ENCODE results near the gene PIGS.

PIGS gene

GRCh38 chr17:28518132-28518531 is 53.2 kb downstream of the PIGS start:
- no peak for DNase-seq (ENCODE audit: low read depth)
- H3K4me3 ChIP-seq (ENCODE audit: low read depth, low read length) = no peak overlapping the region
- TF ChIP-seq CTCF (IDR thresholded peaks at IDR 0.05; ENCODE audit: control insufficient read depth, extremely low read depth, insufficient read depth) = no peak

- DNase-seq (ENCODE audit: low read depth) = no peak
- no peak overlapping the region for H3K4me3 ChIP-seq (ENCODE audit: low read depth, low read length)
- TF ChIP-seq CTCF (IDR thresholded peaks at IDR 0.05; ENCODE audit: control insufficient read depth, extremely low read depth, insufficient read depth) = no peak
These were observed 55.8 kb downstream of the PIGS start for GRCh38 chr17:28515518-28515917.

- no peak for TF ChIP-seq CTCF (IDR thresholded peaks at IDR 0.05; ENCODE audit: control insufficient read depth, extremely low read depth, insufficient read depth)
- H3K4me3 ChIP-seq (ENCODE audit: low read depth, low read length) = no peak overlapping the region
- no peak for DNase-seq (ENCODE audit: low read depth)
These were observed 56.7 kb downstream of the PIGS start for GRCh38 chr17:28514561-28515002.

- no peak overlapping the region for H3K4me3 ChIP-seq (ENCODE audit: low read depth, low read length)
- no peak for TF ChIP-seq CTCF (IDR thresholded peaks at IDR 0.05; ENCODE audit: control insufficient read depth, extremely low read depth, insufficient read depth)
These were observed 57.8 kb downstream of the PIGS start for GRCh38 chr17:28513476-28513875.

GRCh38 chr17:28511858-28512461 is 59.4 kb downstream of the PIGS start:
- no peak for TF ChIP-seq CTCF (IDR thresholded peaks at IDR 0.05; ENCODE audit: control insufficient read depth, extremely low read depth, insufficient read depth)
- no peak for DNase-seq (ENCODE audit: low read depth)

More at GRCh38 chr17:28513476-28513875, 57.8 kb downstream of the PIGS start:
- DNase-seq (ENCODE audit: low read depth) = no peak

GRCh38 chr17:28509789-28510188 is 61.5 kb downstream of the PIGS start:
- no peak overlapping the region for H3K4me3 ChIP-seq (ENCODE audit: low read depth, low read length)
- DNase-seq (ENCODE audit: low read depth) = no peak
- no peak for TF ChIP-seq CTCF (IDR thresholded peaks at IDR 0.05; ENCODE audit: control insufficient read depth, extremely low read depth, insufficient read depth)

More at GRCh38 chr17:28511858-28512461, 59.4 kb downstream of the PIGS start:
- no peak overlapping the region for H3K4me3 ChIP-seq (ENCODE audit: low read depth, low read length)

- TF ChIP-seq CTCF (IDR thresholded peaks at IDR 0.05; ENCODE audit: control insufficient read depth, extremely low read depth, insufficient read depth) = no peak
- H3K4me3 ChIP-seq (ENCODE audit: low read depth, low read length) = no peak overlapping the region
- DNase-seq (ENCODE audit: low read depth) = no peak
These were observed 63.1 kb downstream of the PIGS start for GRCh38 chr17:28508211-28508724.
